ENCODE measurements around the gene SLC2A13.

The SLC2A13 gene

GRCh38 chr12:39713552-39713951, 392.3 kb downstream of the SLC2A13 start:
- DNase-seq = no peak

- DNase-seq = no peak
Measured at GRCh38 chr12:39712334-39712733, 393.5 kb downstream of the SLC2A13 start.
